H54 (cell line): Measurements from ENCODE around the gene PID1.
A peak's percentile ranks its signal among the peaks of the same experiment; 100 is the strongest.
"Not testable (repeated sequence)": the region's sequence is repeated elsewhere in the genome, so short reads cannot be mapped to it uniquely, and the experiment has no call there.

Experiments
- DNase-seq: peaks from one replicate; pipeline ENCODE4 v3.0.0; 2011; ENCODE audit warnings: low spot score, mixed read lengths; ENCODE audit not compliant: insufficient read length
- FAIRE-seq: peaks from 3 replicates; lab custom pipeline; 2011; peaks lifted over from hg19 to GRCh38; lab: Jason Lieb, UNC
- POLR2A ChIP-seq: IDR thresholded peaks from 2 replicates; pipeline ENCODE4 v1.6.1; 2011; ENCODE audit warnings: low read depth, mild to moderate bottlenecking, low read length

The PID1 gene

DNA sequence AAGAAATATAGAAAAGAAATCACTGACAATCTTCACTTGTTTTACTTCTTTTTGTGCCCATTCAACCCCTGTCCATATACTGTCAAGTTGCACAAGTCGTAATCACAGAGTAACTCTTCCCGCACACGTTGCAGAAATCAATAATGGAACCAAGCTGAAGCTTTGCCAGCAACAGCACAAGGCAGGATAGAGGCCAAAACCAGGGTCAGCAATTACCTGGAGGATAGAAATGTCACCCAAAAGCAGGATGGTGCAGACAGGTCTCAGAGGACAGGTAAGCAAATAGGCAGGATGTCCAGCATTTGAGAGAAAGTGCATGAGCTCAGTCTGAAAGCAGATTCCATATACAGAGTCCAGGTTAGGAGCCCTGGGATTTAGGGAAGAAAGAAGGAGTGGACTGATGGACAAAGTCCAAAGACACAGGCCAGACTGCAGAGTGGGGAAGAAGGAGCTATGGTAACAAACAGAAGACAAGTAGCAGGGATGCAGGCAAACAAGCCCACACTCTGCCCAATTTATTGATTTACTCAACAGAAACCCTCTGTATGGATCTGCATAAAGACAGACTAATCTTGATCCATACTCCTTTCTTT, 52.7 kb downstream of the PID1 start:
- DNase-seq (no peak), FAIRE-seq (no peak)
- TF ChIP-seq POLR2A, result no peak

DNA sequence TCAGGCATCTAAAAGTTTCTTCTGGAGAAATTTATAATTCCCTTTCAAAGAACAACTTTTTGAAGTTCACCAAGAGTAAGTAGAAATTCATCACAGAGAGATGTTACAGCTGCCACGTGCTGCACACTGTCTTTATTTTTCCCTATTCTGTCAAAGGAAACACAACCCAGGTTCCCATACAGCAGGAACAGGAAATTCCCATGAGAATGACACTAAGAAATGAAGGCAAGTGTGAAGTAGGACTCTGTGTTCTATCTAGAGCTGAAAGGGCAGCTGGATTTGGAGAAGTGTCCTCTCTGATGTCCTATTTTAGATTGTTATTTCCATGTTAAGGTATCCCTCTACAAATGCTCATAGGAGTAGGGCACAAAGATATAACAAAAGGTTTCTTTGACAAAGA, 58.8 kb downstream of the PID1 start:
- DNase-seq, result no peak
- TF ChIP-seq POLR2A, result no peak
- FAIRE-seq, result no peak

DNA sequence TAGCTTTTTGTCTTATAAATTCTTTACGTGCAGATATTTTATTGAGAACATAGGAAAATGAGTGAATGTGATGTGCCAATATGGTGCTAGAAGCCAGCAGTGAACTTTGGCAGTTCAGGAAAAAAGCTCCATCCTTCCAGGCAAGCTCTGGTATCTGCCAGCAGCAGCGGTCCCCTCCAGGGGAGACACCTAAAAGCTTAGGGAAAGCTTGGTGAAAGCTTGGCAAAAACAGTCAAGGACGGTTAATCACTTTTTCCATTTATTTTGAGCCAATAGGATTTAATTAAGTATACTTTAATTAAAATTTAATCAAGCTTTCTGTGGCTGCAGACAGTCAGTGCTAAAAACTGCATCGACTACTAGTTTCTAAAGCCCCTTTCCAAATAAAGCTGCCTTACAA, 60.4 kb downstream of the PID1 start:
- no peak for TF ChIP-seq POLR2A
- DNase-seq (no peak), FAIRE-seq (no peak)

DNA sequence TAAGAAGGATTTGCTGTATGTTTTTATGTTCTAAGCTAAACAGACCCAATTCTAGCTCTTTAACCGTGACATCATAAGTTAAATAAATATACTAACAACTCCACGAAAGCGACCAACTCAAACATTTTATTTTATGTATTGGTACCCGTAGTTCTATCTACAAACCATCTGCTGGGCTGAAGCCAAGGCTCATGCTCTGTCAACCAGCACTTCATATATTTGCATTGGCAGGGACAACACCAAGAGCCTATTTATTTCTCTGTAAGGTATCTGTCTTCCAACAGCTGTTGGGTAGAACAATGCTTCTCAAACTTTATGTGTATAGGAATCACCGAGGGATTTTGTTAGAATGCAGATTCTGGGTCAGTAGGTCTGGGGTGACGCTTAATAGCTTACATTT, 64.5 kb downstream of the PID1 start:
- no peak for TF ChIP-seq POLR2A
- FAIRE-seq (no peak), DNase-seq (no peak)

DNA sequence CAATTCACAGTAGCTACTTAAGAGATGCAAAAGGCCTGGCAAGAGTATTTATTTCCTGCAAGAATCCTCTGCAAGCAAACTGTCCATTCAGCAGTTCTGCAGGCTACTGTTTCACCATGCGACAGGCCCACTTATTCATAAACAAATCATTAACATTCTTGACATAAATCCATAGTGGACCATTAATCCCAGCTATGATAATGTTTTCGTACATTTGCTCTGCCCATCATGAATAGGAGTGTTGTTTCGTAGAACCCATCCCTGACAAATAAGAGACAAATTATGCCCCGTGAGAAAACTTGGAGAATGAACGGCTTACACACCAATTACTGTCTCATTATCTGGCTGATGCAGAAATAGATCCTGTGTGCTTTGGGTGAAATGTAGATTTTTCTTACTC, 65.4 kb downstream of the PID1 start:
- DNase-seq (no peak), FAIRE-seq (no peak)
- TF ChIP-seq POLR2A, result no peak

DNA sequence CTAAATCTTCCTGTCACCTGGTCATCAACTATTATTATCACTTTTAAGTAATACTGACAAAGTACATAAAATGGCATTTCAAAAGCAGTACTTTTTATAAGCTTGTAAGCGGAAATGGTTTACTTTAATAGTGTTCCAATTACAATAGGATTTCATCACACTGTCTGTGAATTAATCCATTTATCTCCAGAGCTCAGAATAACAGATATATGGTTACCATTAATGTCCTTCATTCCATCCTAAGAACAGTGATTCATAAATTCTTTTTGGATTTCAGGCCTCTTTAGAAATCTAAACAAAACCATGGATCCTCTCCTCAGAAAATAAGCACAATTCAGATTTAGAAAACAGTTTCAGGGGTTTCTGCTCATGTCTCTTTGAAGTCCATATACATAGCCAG, 68.4 kb downstream of the PID1 start:
- DNase-seq (no peak), FAIRE-seq (no peak)
- TF ChIP-seq POLR2A, result no peak

DNA sequence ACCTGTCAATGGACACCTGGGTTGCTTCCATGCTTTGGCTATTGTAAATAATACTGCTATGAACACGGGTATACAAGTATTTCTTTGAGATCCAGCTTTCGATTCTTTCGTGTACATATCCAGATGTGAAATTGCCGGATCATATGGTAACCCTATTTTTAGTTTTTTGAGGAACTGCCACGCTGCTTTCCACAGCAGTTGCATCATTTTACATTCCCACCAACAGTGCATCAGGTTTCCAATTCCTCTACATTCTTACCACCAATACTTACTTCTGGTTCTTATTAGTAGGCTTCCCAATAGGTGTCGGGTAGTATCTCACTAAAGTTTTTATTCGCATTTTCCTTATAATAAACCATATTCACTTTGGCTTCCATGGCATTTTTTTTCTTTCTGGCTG, 69.6 kb downstream of the PID1 start:
- DNase-seq (no peak), FAIRE-seq (no peak)
- TF ChIP-seq POLR2A, result no peak

DNA sequence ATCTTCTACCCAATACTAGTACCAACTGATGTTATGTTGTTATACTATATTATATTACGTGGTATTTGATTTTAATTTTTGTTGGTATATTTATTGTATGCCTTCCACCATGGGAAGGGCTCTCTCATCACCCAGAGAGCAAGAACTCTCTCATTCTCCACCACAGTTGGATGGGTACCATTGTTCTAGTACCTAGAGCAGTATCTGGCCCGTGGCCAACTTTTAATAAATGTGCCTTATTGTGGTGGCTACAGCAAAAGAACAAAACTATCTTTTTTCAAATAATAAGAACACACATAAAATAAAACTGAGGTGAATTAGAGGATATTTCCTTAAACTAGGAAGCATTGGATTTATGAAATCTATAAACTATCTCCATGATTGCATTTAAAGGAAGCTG, 71.8 kb downstream of the PID1 start:
- DNase-seq (no peak), FAIRE-seq (no peak)
- TF ChIP-seq POLR2A, result no peak

DNA sequence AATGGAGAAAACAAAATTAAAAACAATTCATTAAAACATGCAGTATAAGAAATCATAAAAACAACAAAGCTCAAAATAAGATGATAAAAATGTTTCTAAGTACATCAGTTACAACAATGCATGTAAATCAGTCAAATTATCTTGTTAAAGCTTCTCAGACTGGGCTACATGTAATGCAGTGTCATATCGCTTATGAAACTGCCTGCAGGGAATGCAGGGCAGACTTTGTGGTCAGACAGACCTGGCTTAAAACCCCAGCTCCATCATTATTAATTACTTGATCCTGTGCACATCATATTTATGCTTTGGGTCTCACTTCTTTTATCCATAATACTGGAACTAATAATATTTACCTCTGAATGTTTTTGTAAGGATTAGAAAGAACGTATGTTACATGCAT, 74.6 kb downstream of the PID1 start:
- no peak for TF ChIP-seq POLR2A
- FAIRE-seq, result no peak
- no peak for DNase-seq

DNA sequence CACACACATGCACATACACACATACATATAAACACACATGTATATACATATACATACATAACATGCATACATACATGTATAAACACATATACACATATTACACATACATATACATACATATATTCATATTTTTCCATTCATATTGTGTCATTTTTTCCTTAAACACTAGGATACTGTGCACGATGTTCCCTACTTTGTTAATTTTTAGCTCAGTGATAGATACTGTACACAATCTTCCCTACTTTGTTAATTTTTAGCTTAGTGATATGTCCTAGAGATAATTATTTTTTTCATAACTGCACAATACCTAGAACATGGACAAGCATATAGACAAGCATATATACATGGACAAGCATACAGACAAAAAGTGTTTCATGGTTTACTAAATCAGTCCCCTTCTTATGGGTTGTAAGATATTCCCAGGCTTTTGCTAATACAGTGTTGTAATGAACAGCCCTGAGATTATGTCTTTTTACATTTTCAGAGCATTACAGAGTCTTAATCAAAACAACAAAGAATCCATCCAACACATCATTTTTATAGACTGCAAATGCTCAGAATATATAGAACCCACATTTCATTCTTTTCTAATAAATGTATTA, 75.6 kb downstream of the PID1 start:
- TF ChIP-seq POLR2A, result no peak
- peak; percentile 30 for FAIRE-seq
- no peak for DNase-seq

DNA sequence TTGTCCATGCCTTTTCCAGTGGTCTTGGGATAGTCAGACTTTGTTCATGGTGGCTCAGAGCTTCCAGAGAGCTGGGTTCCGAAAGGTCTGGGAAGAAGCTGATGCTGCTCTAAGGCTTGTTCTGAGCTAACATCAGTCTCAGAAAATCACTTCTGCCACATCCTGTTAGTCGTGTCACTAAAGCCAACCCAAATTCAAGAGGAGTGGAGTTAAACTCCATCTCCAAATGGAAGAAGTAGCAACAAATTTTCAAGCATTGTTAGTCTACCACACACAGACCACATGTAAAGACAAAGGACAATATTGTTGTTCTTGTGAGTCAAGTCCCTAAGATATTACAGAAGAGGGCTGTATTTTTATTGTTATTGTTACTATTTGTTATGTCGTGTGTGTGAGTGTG, 77.8 kb downstream of the PID1 start:
- no peak for DNase-seq
- no peak for TF ChIP-seq POLR2A
- no peak for FAIRE-seq

DNA sequence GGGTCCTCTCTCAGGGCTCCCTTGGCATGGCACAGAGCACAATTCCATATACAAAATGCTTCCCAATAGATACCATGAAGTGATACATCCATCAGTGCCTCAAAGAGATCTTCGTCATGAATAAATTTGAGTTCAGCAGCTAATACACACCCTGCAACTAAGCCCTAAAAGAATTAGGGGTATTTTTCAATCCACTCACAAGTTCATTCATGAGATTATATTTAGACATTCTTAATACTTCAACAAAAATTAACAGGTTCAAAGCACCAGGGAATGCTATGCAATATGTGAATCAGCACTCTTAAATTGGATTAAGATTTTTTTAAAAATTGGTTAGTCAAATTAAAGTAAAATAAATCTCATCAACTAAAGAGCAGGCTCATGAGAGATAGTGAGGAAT, 79.7 kb downstream of the PID1 start:
- DNase-seq (no peak), FAIRE-seq (no peak)
- TF ChIP-seq POLR2A, result no peak

DNA sequence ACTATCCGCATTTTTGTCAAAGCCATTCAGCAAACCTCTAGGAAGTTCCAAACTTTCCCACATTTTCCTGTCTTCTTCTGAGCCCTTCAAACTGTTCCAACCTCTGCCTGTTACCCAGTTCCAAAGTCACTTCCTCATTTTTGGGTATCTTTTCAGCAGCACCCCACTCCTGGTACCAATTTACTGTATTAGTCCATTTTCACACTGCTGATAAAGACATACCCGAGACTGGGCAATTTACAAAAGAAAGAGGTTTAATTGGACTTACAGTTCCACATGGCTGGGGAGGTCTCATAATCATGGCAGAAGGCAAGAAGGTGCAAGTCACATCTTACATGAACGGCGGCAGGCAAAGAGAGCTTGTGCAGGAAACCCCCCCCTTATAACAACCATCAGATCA, 84.0 kb downstream of the PID1 start:
- DNase-seq, FAIRE-seq: not testable (repeated sequence)

DNA sequence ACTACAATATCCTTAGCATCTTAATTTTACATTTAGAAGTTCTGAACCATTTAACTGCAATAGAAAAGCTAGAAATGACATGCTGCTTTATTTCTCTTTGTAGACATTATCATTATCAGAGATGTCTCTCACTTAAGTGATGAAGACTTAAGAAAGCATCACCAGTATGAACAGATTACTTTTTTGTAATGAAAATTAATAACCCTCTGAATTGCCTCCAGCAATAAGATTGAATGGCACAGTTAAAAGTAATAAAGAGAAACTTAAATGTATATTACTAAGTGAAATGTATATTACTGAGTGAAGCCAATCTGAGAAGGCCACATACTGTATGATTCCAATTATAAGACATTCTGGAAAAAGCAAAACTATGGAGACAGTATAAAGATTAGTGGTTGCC, 89.4 kb downstream of the PID1 start:
- TF ChIP-seq POLR2A, result no peak
- FAIRE-seq, result no peak
- no peak for DNase-seq

DNA sequence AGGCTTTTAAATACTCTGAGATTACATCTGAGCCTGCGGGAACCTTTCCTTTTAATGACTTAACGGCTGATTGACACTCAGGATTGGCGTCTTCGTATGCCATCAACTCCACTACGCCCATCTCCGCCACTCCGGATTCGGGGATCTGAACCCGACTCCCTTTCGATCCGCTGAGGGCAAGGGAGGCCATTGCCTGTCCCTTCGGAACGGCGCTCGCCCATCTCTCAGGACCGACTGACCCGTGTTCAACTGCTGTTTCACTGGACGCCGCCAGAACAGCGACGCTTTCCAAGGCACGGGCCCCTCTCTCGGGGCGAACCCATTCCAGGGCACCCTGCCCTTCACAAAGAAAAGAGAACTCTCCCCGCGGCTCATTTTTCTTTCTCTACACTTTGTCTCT, 90.4 kb downstream of the PID1 start:
- DNase-seq (no peak), FAIRE-seq (no peak)
- TF ChIP-seq POLR2A, result no peak
